GM23338 (cell line): ENCODE data around the gene ANAPC13. TPM values are rescaled to one million over a fixed set of nuclear protein-coding genes. Genes with fewer than 3 reads are reported as not detected.

Source experiments
- ATAC-seq: fragments of 200-7000 bp; cut with Tn5 transposase; 3 replicates; pipeline ENCODE4 v1.9.1; 2020
- DNase-seq: peaks from one replicate; pipeline ENCODE4 v3.0.0-alpha.2; 2015; ENCODE audit warnings: low spot score
- H2AFZ ChIP-seq: fragments of 200-600 bp; sonication (generic); 2 replicates; pipeline ENCODE4 v1.8.0; 2016; ENCODE audit warnings: antibody characterized with exemption, mild to moderate bottlenecking, moderate library complexity
- H3F3A ChIP-seq: fragments of 200-600 bp; sonication (generic); replicated peaks from 2 replicates; pipeline ENCODE4 v1.8.0; 2017; ENCODE audit warnings: antibody characterized with exemption, mixed run types, low read depth
- H3K27ac ChIP-seq: fragments of 200-600 bp; sonication (generic); 2 replicates; pipeline ENCODE4 v1.6.1; 2016; ENCODE audit warnings: low read depth
- H3K27me3 ChIP-seq: fragments of 200-600 bp; sonication (generic); 2 replicates; pipeline ENCODE4 v1.8.0; 2016; ENCODE audit warnings: mild to moderate bottlenecking, mixed run types, moderate library complexity; ENCODE audit not compliant: insufficient read depth
- H3K36me3 ChIP-seq: fragments of 200-600 bp; sonication (generic); 2 replicates; pipeline ENCODE4 v1.8.0; 2016; ENCODE audit warnings: mild to moderate bottlenecking; ENCODE audit not compliant: insufficient read depth
- H3K4me1 ChIP-seq: fragments of 200-600 bp; sonication (generic); 2 replicates; pipeline ENCODE4 v1.8.0; 2016; ENCODE audit warnings: mild to moderate bottlenecking, moderate library complexity; ENCODE audit not compliant: insufficient read depth
- H3K4me2 ChIP-seq: fragments of 200-600 bp; sonication (generic); 2 replicates; pipeline ENCODE4 v1.7.1; 2017; ENCODE audit warnings: mixed run types
- H3K4me3 ChIP-seq: fragments of 200-600 bp; sonication (generic); 2 replicates; pipeline ENCODE4 v1.6.1; 2016; ENCODE audit warnings: mixed run types
- H3K79me2 ChIP-seq: fragments of 200-600 bp; sonication (generic); replicated peaks from 2 replicates; pipeline ENCODE4 v1.8.0; 2017; ENCODE audit warnings: mild to moderate bottlenecking; ENCODE audit not compliant: insufficient read depth
- H3K9me2 ChIP-seq: fragments of 200-600 bp; sonication (generic); 2 replicates; pipeline ENCODE4 v1.8.0; 2017; ENCODE audit not compliant: insufficient read depth
- H4K20me1 ChIP-seq: fragments of 200-600 bp; sonication (generic); replicated peaks from 2 replicates; pipeline ENCODE4 v1.8.0; 2017; ENCODE audit warnings: mild to moderate bottlenecking; ENCODE audit not compliant: insufficient read depth
- H3K27ac Mint-ChIP-seq: 2 replicates; pipeline ENCODE4 v1.8.0; 2020; ENCODE audit warnings: inconsistent platforms, mild to moderate bottlenecking, moderate library complexity, mixed read lengths
- H3K27me3 Mint-ChIP-seq: 3 replicates; pipeline ENCODE4 v1.8.0; 2022; ENCODE audit warnings: low read depth, mild to moderate bottlenecking, moderate library complexity, mixed read lengths, inconsistent platforms; ENCODE audit not compliant: insufficient read depth, poor library complexity
- H3K36me3 Mint-ChIP-seq: 3 replicates; pipeline ENCODE4 v1.8.0; 2021; ENCODE audit warnings: low read depth, mild to moderate bottlenecking, inconsistent platforms, moderate library complexity, mixed read lengths
- H3K4me1 Mint-ChIP-seq: 3 replicates; pipeline ENCODE4 v1.8.0; 2020; ENCODE audit warnings: mild to moderate bottlenecking, inconsistent platforms, mixed read lengths
- H3K4me3 Mint-ChIP-seq: 3 replicates; pipeline ENCODE4 v1.8.0; 2021; ENCODE audit warnings: moderate library complexity, mild to moderate bottlenecking, inconsistent platforms, mixed read lengths
- H3K9me3 Mint-ChIP-seq: 3 replicates; pipeline ENCODE4 v1.8.0; 2020; ENCODE audit warnings: moderate library complexity, mild to moderate bottlenecking, inconsistent platforms, mixed read lengths
- CREB1 ChIP-seq: fragments of 250-450 bp; sonication (Bioruptor Pico); IDR thresholded peaks from 2 replicates; pipeline ENCODE4 v1.5.0; 2020; ENCODE audit warnings: low read depth, mild to moderate bottlenecking, moderate library complexity
- CTCF ChIP-seq, 2 experiments: fragments of 200-600 bp in 1 of 2; sonication (generic) in 1 of 2; conservative IDR thresholded peaks; 2 replicates each; pipeline versions ENCODE4 v1.5.1 to v1.6.1; 2016 to 2017; ENCODE audit warnings: antibody characterized with exemption in 2 of 2, low read depth in 2 of 2, mild to moderate bottlenecking in 2 of 2, moderate library complexity in 1 of 2
- EZH2phosphoT487 ChIP-seq: fragments of 200-600 bp; sonication (generic); IDR thresholded peaks from one replicate; pipeline ENCODE4 v1.8.1; 2018; ENCODE audit warnings: antibody characterized with exemption; ENCODE audit not compliant: unreplicated experiment
- JUNB ChIP-seq: IDR thresholded peaks from one replicate; pipeline ENCODE4 v1.6.1; 2016; ENCODE audit warnings: antibody characterized with exemption; ENCODE audit not compliant: unreplicated experiment
- POLR2AphosphoS5 ChIP-seq: IDR thresholded peaks from 2 replicates; pipeline ENCODE4 v1.6.1; 2016; ENCODE audit warnings: antibody characterized with exemption, low read depth
- REST ChIP-seq: IDR thresholded peaks from one replicate; pipeline ENCODE4 v1.6.1; 2018; ENCODE audit warnings: antibody characterized with exemption; ENCODE audit not compliant: unreplicated experiment
- STAT1 ChIP-seq: IDR thresholded peaks from one replicate; pipeline ENCODE4 v1.6.1; 2016; ENCODE audit warnings: antibody characterized with exemption; ENCODE audit not compliant: unreplicated experiment
- ZNF331 ChIP-seq: fragments of 250-450 bp; sonication (Bioruptor Pico); IDR thresholded peaks from 2 replicates; pipeline ENCODE4 v1.5.0; 2020; ENCODE audit warnings: low read depth, mild to moderate bottlenecking, moderate library complexity
- polyA plus RNA-seq: library from polyadenylated mRNA; unstranded; fragments of >200 nt; fragmentation: Nextera tagmentation; extraction: Ambion mirVana; gene quantifications from 2 replicates; pipeline ENCODE4 v1.2.1, GENCODE V29; 2016
- total RNA-seq: library from RNA; depleted of rRNA; stranded (reverse); fragments of >200 nt; shearing (Covaris generic); gene quantifications from 2 replicates; pipeline ENCODE4 v1.2.3, GENCODE V29; 2014
- TF ChIP-seq, protein P1 (sequence below): IDR thresholded peaks from 2 replicates; pipeline ENCODE4 v1.6.1; 2016; ENCODE audit warnings: antibody characterized with exemption

ANAPC13 gene
- total and polyA plus RNA-seq, 2 experiments from 2014 or later = 44.4 to 76.8 TPM

GRCh38 chr3:134453631-134454030, 32.2 kb downstream of the ANAPC13 start:
- Histone ChIP-seq H3K79me2 (no peaks in the 10 kb centered on the region), H2AFZ (no peak overlapping the region), H3K36me3 (no peaks in the 10 kb centered on the region), H3K27ac (no peak overlapping the region), H3K27me3 (no peaks in the 10 kb centered on the region), H3K4me3 (no peak overlapping the region), H3K9me2 (0 out of 2 replicates have a peak, but pooled peaks cover 9% of the 10 kb centered on the region), H4K20me1 (no peaks in the 10 kb centered on the region), H3F3A (no peaks in the 10 kb centered on the region), H3K4me2 (no peak overlapping the region), H3K4me1 (no peaks in the 10 kb centered on the region)
- no peak overlapping the region for H3K4me3 Mint-ChIP-seq
- H3K27ac Mint-ChIP-seq = no peak overlapping the region
- H3K9me3 Mint-ChIP-seq = no peaks in the 10 kb centered on the region
- DNase-seq = peak; percentile 89
- peaks cover 9% of the 10 kb centered on the region for H3K27me3 Mint-ChIP-seq
- no peaks in the 10 kb centered on the region for H3K36me3 Mint-ChIP-seq
- H3K4me1 Mint-ChIP-seq = peaks cover 18% of the 10 kb centered on the region
- TF ChIP-seq ZNF331 (CRISPR knock-in tag) (no peak), CTCF (conservative IDR thresholded peaks at IDR 0.05; ENCODE audit: low read depth in 2 of 2) (peak; percentile 69 to 81)
- ATAC-seq = peak; percentile 90

DNA sequence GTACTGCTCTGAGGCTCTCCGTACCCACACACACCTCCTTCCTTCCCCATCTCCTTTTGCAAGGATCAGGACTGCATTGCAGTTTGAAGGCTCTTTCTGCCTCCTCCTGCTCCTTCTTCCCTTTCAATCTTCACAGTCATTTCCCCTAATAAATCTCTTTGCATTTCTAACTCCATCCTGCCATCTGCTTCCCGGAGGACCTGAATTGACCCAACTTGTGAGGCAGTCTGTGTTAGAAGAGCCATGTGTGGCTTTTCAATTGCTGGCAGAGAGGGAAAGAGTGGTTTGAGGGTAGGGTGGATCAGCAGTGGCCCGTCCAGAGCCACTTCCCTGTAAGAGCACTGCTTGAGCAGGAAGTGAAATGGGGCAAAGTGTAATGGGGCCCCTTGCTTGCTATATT, 35.8 kb downstream of the ANAPC13 start:
- Histone ChIP-seq H3K4me3 (no peak overlapping the region), H3K27me3 (no peaks in the 10 kb centered on the region), H3K9me2 (0 out of 2 replicates have a peak, but pooled peaks cover 9% of the 10 kb centered on the region), H3K4me2 (no peak overlapping the region), H3K4me1 (no peaks in the 10 kb centered on the region), H3K27ac (no peak overlapping the region), H3K79me2 (no peaks in the 10 kb centered on the region), H3F3A (no peaks in the 10 kb centered on the region), H3K36me3 (no peaks in the 10 kb centered on the region; the same call in 1 of the 2 replicates), H2AFZ (peak overlapping the region; percentile 87; the same call in 1 of the 2 replicates), H4K20me1 (no peaks in the 10 kb centered on the region)
- Mint-ChIP-seq H3K4me1 (peaks cover 18% of the 10 kb centered on the region), H3K9me3 (peaks cover 6% of the 10 kb centered on the region; the same call in 2 of the 3 replicates), H3K36me3 (no peaks in the 10 kb centered on the region), H3K4me3 (no peak overlapping the region), H3K27ac (no peak overlapping the region), H3K27me3 (peaks cover 9% of the 10 kb centered on the region)
- no peak for TF ChIP-seq STAT1
- TF ChIP-seq CTCF (conservative IDR thresholded peaks at IDR 0.05; ENCODE audit: low read depth in 2 of 2) = no peak
- TF ChIP-seq CREB1 = no peak
- TF ChIP-seq, protein P1, sequence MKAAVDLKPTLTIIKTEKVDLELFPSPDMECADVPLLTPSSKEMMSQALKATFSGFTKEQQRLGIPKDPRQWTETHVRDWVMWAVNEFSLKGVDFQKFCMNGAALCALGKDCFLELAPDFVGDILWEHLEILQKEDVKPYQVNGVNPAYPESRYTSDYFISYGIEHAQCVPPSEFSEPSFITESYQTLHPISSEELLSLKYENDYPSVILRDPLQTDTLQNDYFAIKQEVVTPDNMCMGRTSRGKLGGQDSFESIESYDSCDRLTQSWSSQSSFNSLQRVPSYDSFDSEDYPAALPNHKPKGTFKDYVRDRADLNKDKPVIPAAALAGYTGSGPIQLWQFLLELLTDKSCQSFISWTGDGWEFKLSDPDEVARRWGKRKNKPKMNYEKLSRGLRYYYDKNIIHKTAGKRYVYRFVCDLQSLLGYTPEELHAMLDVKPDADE = no peak
- TF ChIP-seq POLR2AphosphoS5 = no peak
- no peak for TF ChIP-seq JUNB
- TF ChIP-seq EZH2phosphoT487 = no peak
- no peak for TF ChIP-seq REST
- DNase-seq (no peak), ATAC-seq (no peak)
